Spleen (tissue), 11 donors: ENCODE results near the gene PPP2R3B. TPM values are rescaled to one million over a fixed set of nuclear protein-coding genes. Genes with fewer than 3 reads are reported as not detected.
A peak's percentile ranks its signal among the peaks of the same experiment; 100 is the strongest.
"Not testable (repeated sequence)": the region's sequence is repeated elsewhere in the genome, so short reads cannot be mapped to it uniquely, and the experiment has no call there.

Experiments used
- DNase-seq: peaks from one replicate; pipeline ENCODE4 v3.0.0-alpha.2; 2020
- H3K27ac ChIP-seq, 8 donors: fragments of 200-600 bp; sonication (generic) in 7 of 8; 1 replicate in 4 of 8; 2 replicates in 4 of 8; pipeline versions ENCODE4 v1.5.0 to v1.8.0; 2016 to 2021; ENCODE audit warnings: inconsistent platforms in 4 of 8, mild to moderate bottlenecking in 4 of 8, moderate library complexity in 1 of 8
- H3K27me3 ChIP-seq, 7 donors: fragments of 200-600 bp; sonication (generic) in 6 of 7; replicated peaks in 1 of 7; 1 replicate in 4 of 7; 2 replicates in 3 of 7; pipeline versions ENCODE4 v1.5.0 to v1.8.0; 2016 to 2021; ENCODE audit warnings: inconsistent platforms in 3 of 7, mild to moderate bottlenecking in 1 of 7
- H3K36me3 ChIP-seq, 6 donors: fragments of 200-600 bp; sonication (generic) in 5 of 6; 1 replicate in 4 of 6; 2 replicates in 2 of 6; pipeline versions ENCODE4 v1.5.0 to v1.8.0; 2016 to 2021; ENCODE audit warnings: inconsistent platforms in 2 of 6
- H3K4me1 ChIP-seq, 6 donors: fragments of 200-600 bp; sonication (generic) in 5 of 6; 1 replicate in 3 of 6; 2 replicates in 3 of 6; pipeline versions ENCODE4 v1.5.0 to v1.8.0; 2016 to 2021; ENCODE audit warnings: inconsistent platforms in 3 of 6
- H3K4me3 ChIP-seq, 8 donors: fragments of 200-600 bp; sonication (generic) in 7 of 8; 1 replicate in 4 of 8; 2 replicates in 4 of 8; pipeline versions ENCODE4 v1.5.0 to v1.8.0; 2016 to 2021; ENCODE audit warnings: inconsistent platforms in 4 of 8, mild to moderate bottlenecking in 4 of 8, moderate library complexity in 2 of 8
- H3K9me3 ChIP-seq, 8 donors: fragments of 200-600 bp; sonication (generic) in 7 of 8; 1 replicate in 4 of 8; 2 replicates in 4 of 8; pipeline versions ENCODE4 v1.5.0 to v1.8.0; 2016 to 2021; ENCODE audit warnings: inconsistent platforms in 4 of 8
- CTCF ChIP-seq, 11 experiments: fragments of 200-600 bp in 7 of 11; fragments of 450-650 bp in 4 of 11; sonication (generic) in 4 of 11; IDR thresholded peaks in 8 of 11; conservative IDR thresholded peaks in 3 of 11; 1 replicate in 7 of 11; 2 replicates in 4 of 11; pipeline versions ENCODE4 v1.4.0 to v1.8.0; 2016 to 2021; ENCODE audit warnings: antibody characterized with exemption in 11 of 11, inconsistent platforms in 4 of 11, mild to moderate bottlenecking in 1 of 11
- POLR2A ChIP-seq, 3 donors: fragments of 450-650 bp; IDR thresholded peaks; one replicate each; pipeline ENCODE4 v1.5.1; 2017; ENCODE audit warnings: antibody characterized with exemption in 3 of 3, mild to moderate bottlenecking in 1 of 3
- POLR2AphosphoS5 ChIP-seq, 3 donors: sonication (generic); formaldehyde crosslinking; IDR thresholded peaks; one replicate each; pipeline ENCODE4 v1.5.1; 2017; ENCODE audit warnings: antibody characterized with exemption in 3 of 3
- WGBS, 5 donors: extraction: QIAGEN DNeasy Blood & Tissue Kit in 3 of 5; methylation state at CpG; one replicate each; pipeline versions ENCODE4 v1.1.5 to v1.1.7; 2013 to 2018; 5-methylcytosine and 5-hydroxymethylcytosine counted together
- intact Hi-C: fragments of 100-400 bp; cut with DNase I; formaldehyde crosslinking; loops from one replicate; pipeline ENCODE4 v1.15.0; 2023; ENCODE audit warnings: low total_unique reads
- polyA plus RNA-seq, 3 donors: library from polyadenylated mRNA; stranded (reverse); fragments of 200-250 nt; gene quantifications; one replicate each; pipeline ENCODE4 v1.2.1, GENCODE V29; 2013
- total RNA-seq, 7 donors: library from RNA; depleted of rRNA in 3 of 7; stranded (reverse); fragments of >200 nt in 3 of 7; fragmentation: NEBNext Ultra II Directional in 4 of 7; extraction: Animal tissue kit (Norgen Biotek cat#: 25700) in 4 of 7; gene quantifications; one replicate each; pipeline versions ENCODE4 v1.1.0 to v1.2.1, GENCODE V29; 2016 to 2021
- donor health status: healthy with polysubstance abuse.
- donor health status: DM: no; HTN: no; CAD: no; lungs with moderate emphysema.
- donor health status: DM: no; HTN: no; CAD: no.
- donor health status: Bipolar disorder and iron deficiency.
- donor health status: healthy.
- donor health status: DM: no; HTN: no; CAD: no.
- donor health status: DM: yes; HTN: yes; CAD: no.

PPP2R3B gene
- total and polyA plus RNA-seq, 10 donors = 12.6 to 62.2 (median 26.9) TPM

- no peak for TF ChIP-seq CTCF (IDR thresholded peaks at IDR 0.05 in 8 of 11, conservative IDR thresholded peaks at IDR 0.05 in 3 of 11)
- no peak for TF ChIP-seq POLR2A (IDR thresholded peaks at IDR 0.05)
- no peak for TF ChIP-seq POLR2AphosphoS5 (IDR thresholded peaks at IDR 0.05)
- DNase-seq = peak; percentile 84
- H3K36me3 ChIP-seq = no peaks in the 10 kb centered on the region
- H3K9me3 ChIP-seq = no peaks in the 10 kb centered on the region
- no peaks in the 10 kb centered on the region for H3K27me3 ChIP-seq
- peak overlapping the region; percentile 93 to 100 (median 98) for H3K27ac ChIP-seq
- peaks cover 3 to 22% (median 15%) of the 10 kb centered on the region in 6 donors for H3K4me1 ChIP-seq
- intact Hi-C loops = no loop called here
- 71 to 79% (median 76%) methylated on average over 14 of the region's 14 CpGs for WGBS, 5 donors
- H3K4me3 ChIP-seq = peak overlapping the region in 6 of 8 donors; percentile 63 to 98 (median 89)
These were observed 1.0 kb upstream of the PPP2R3B start for GRCh38 chrX:387729-388128.

- no peaks in the 10 kb centered on the region for H3K9me3 ChIP-seq
- peaks cover 3 to 22% (median 15%) of the 10 kb centered on the region in 6 donors for H3K4me1 ChIP-seq
- no peaks in the 10 kb centered on the region for H3K27me3 ChIP-seq
- H3K27ac ChIP-seq = peak overlapping the region; percentile 93 to 100 (median 98)
- no peaks in the 10 kb centered on the region for H3K36me3 ChIP-seq
- WGBS, 5 donors = 0% methylated on average over 15 to 57 of the region's 57 CpGs
- peak; percentile 91 for DNase-seq
- peak overlapping the region; percentile 58 to 98 (median 85) for H3K4me3 ChIP-seq
- intact Hi-C loops = no loop called here
- no peak for TF ChIP-seq POLR2A (IDR thresholded peaks at IDR 0.05)
- TF ChIP-seq POLR2AphosphoS5 (IDR thresholded peaks at IDR 0.05) = no peak
- no peak for TF ChIP-seq CTCF (IDR thresholded peaks at IDR 0.05 in 8 of 11, conservative IDR thresholded peaks at IDR 0.05 in 3 of 11)
These were observed 404 bp downstream of the PPP2R3B start for GRCh38 chrX:386239-386767.

- peak overlapping the region in 2 of 8 donors; percentile 96 to 99 for H3K27ac ChIP-seq
- H3K9me3 ChIP-seq, H3K27me3 ChIP-seq, H3K36me3 ChIP-seq, intact Hi-C loops: not testable (repeated sequence)
- WGBS, 5 donors = 64 to 75% (median 72%) methylated on average over 12 of the region's 12 CpGs
- DNase-seq = peak; percentile 60
- peak overlapping the region in 6 of 8 donors; percentile 63 to 98 (median 85) for H3K4me3 ChIP-seq
- H3K4me1 ChIP-seq = peaks cover 3 to 22% (median 15%) of the 10 kb centered on the region in 6 donors
These were observed 971 bp downstream of the PPP2R3B start for GRCh38 chrX:385736-386135.

GRCh38 chrX:384861-385260 is 1.8 kb downstream of the PPP2R3B start:
- H3K27me3 ChIP-seq = no peaks in the 10 kb centered on the region
- peaks cover 3 to 27% (median 15%) of the 10 kb centered on the region in 6 donors for H3K4me1 ChIP-seq
- WGBS, 5 donors = 84 to 91% (median 90%) methylated on average over 9 of the region's 9 CpGs
- intact Hi-C loops = no loop called here
- no peak overlapping the region for H3K4me3 ChIP-seq
- no peaks in the 10 kb centered on the region for H3K9me3 ChIP-seq
- no peak overlapping the region for H3K27ac ChIP-seq
- TF ChIP-seq POLR2A (IDR thresholded peaks at IDR 0.05) = no peak
- DNase-seq = no peak
- H3K36me3 ChIP-seq = no peaks in the 10 kb centered on the region

- H3K4me3 ChIP-seq = no peak overlapping the region
- WGBS, 5 donors = 44 to 79% (median 65%) methylated on average over 8 to 13 of the region's 13 CpGs
- peak; percentile 57 for DNase-seq
- TF ChIP-seq POLR2A (IDR thresholded peaks at IDR 0.05) = no peak
- no peak for TF ChIP-seq CTCF (IDR thresholded peaks at IDR 0.05 in 8 of 11, conservative IDR thresholded peaks at IDR 0.05 in 3 of 11)
- TF ChIP-seq POLR2AphosphoS5 (IDR thresholded peaks at IDR 0.05) = no peak
- peaks cover 11 to 48% (median 15%) of the 10 kb centered on the region in 6 donors for H3K4me1 ChIP-seq
- H3K27me3 ChIP-seq = peaks cover 0 to 30% (median 17%) of the 10 kb centered on the region in 7 donors
- no peaks in the 10 kb centered on the region for H3K9me3 ChIP-seq
- H3K36me3 ChIP-seq = no peaks in the 10 kb centered on the region
- peak overlapping the region in 5 of 8 donors; percentile 15 to 67 (median 62) for H3K27ac ChIP-seq
- intact Hi-C loops = no loop called here
These were observed 8.3 kb downstream of the PPP2R3B start for GRCh38 chrX:378443-378842.

- peak; percentile 63 for DNase-seq
- H3K27ac ChIP-seq, H3K36me3 ChIP-seq, intact Hi-C loops, H3K9me3 ChIP-seq, H3K4me3 ChIP-seq: not testable (repeated sequence)
- 91 to 98% (median 93%) methylated on average over 6 to 15 of the region's 16 CpGs for WGBS, 5 donors
- Histone ChIP-seq H3K4me1 (peaks cover 11 to 69% (median 23%) of the 10 kb centered on the region in 6 donors), H3K27me3 (peaks cover 0 to 53% (median 32%) of the 10 kb centered on the region in 7 donors)
These were observed 10.5 kb downstream of the PPP2R3B start for GRCh38 chrX:376206-376605.
